ENCODE results near the gene LRIG1.

The LRIG1 gene

DNA sequence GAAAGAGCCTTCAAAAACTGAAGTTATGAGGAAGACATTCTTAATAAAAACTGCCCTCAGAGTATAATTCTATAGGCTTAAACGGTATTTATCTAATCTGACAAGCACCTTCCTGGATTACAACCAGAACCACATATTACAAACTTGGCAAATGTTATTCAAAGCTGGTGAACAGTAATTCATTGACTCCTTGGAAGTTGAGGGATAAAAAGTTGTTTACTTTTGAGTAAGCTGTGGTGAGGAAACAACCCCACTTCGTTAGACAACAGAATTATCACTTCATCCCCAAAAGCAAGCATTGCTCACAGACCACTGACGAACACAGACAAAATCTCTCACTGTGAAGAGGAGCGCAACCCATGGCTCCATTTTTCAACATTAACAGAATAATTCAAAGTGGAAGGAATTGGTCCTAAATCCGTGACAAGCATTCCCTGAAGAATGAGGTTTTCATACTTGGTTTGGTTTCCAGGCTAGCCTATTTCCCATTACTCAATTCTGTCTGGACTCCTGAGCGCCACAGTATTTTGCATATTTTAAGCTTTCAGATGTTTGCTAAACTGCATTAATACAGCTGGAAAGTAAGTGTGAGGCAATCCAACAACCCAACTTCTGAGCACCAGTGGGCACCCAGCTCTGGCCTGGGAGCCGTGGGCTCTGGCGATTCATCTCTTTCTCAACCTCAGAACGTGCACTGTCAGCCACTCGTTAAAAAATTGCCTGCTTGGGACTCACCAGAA lies 32.7 kb downstream of the LRIG1 start:
- peak; percentile 82 for DNase-seq (ENCODE audit: low read depth)

DNA sequence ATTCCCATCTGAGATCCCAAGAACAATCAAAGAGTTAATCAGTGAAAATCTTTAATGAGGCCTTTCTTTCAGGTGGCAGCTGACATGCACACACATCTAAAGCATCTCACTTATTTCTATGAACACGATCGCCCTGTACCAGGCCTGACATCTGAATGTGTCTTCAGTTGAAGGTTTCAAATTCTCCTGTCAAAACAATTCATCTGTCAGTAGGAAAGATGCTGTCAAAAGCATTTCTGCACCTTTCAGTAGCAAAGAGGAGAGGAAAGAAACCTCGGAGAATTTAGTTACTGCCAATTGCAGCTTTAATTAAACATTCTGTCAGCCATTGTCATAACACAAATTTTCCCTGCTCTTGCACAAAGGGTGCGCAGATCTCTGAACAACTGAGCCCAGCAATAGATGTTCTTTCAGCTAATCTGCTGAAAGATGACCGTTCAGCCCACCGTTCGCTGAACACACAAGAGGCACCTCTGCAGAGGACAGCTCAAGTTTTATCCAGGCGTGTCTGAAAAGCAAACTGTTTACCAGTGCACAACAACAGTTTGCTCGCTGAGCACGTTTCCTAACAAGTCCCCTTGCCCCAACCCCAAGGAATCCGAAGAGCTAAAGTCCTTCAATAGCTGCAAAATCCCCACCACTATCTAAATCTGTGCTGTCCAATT lies 34.1 kb downstream of the LRIG1 start:
- DNase-seq (ENCODE audit: low read depth) = no peak

DNA sequence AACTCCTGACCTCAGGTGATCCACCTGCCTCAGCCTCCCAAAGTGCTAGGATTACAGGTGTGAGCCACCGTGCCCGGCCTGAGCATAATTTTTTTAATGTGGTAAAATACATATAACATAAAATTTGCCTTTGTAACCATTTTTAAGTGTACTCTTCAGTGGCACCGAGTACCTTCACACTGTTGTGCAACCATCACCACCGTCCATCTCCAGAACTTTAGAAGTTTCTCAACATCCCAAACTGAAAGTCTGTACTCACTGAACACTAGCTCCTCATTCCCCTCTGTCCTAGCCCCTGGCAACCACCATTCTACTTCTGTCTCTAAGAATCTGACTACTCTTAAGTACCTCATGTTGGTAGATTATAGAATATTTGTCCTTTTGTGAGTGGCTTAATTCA lies 35.2 kb downstream of the LRIG1 start:
- no peak for DNase-seq (ENCODE audit: low read depth)

GRCh38 chr3:66465034-66465433 lies 35.8 kb downstream of the LRIG1 start:
- DNase-seq (ENCODE audit: low read depth) = no peak

DNA sequence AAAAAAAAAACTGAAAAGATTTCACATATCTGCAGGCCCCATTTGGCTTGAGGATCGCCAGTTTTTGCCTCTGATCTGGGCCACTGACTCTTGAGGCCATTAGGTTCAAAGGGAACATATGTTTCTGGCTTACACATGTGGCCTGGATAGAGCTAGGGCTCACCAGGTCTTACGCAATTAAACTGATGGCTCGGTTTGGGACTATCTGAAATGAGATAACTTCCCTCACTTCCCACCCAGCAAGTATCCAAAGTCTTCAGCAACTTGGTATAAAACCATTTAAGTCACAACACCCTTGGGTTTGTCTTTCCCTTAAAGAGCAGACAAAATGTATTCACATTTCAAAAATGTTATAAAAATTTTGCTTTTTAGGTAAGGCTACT lies 36.3 kb downstream of the LRIG1 start:
- DNase-seq (ENCODE audit: low read depth) = peak; percentile 32

DNA sequence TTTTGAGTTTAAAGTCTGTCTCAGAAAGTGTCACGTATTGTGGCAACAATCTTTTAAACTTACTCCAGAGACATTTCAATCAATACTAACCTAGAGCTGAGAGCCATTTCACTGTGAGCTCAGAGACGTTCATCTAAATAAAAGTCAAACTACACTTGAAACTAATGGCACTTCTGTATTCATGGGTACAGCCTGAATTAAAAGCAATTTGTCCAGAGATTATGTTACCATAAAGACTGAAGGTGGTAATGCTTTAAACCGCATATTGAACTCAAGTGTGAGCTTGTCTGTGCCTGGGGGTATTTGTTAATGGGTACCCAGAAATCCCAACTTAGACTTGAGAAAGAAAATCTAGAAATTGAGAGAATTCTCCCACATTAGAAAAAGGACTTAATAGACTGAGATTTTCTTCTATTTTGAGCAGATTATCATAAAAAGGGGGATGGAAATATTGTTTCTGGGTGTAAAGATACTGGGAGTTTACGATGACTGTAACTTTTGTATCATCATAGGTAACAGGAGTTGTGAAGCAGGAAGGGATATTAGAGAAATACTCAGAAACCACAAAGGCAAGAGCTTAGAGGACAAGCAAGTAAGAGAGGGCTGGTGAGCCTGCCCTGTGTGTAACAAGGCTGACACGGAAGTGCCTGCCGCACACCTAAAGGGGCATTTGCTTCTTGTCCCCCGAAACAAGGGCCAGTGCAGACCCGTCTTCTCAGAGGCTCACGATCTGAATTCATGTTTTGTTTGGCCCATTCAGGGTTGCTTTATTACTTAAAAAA lies 36.9 kb downstream of the LRIG1 start:
- no peak for DNase-seq (ENCODE audit: low read depth)

- no peak for DNase-seq (ENCODE audit: low read depth)
These were observed 37.7 kb downstream of the LRIG1 start for GRCh38 chr3:66463054-66463631.

- DNase-seq (ENCODE audit: low read depth) = no peak
These were observed 43.6 kb downstream of the LRIG1 start for GRCh38 chr3:66457252-66457651.

GRCh38 chr3:66456711-66457173 lies 44.1 kb downstream of the LRIG1 start:
- DNase-seq (ENCODE audit: low read depth) = no peak

DNA sequence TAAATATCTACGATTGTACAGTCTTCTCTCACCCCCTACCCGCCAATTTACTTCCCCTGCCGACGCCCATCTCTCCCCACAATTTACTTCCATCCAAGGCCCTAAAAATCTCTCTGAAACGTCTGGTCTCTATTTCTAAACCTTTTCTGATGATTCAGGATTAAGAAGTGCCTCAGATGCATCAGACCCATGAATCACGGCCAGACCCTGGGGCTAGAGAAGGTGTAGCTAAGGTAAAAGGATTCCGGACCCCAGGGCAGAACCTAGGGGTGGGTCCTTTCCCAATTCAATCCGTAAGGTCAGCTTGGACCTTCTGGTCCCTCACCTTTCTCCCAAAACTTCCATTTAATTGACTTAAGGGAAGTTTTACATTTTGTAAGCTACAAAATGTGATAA lies 46.4 kb downstream of the LRIG1 start:
- no peak for DNase-seq (ENCODE audit: low read depth)

DNA sequence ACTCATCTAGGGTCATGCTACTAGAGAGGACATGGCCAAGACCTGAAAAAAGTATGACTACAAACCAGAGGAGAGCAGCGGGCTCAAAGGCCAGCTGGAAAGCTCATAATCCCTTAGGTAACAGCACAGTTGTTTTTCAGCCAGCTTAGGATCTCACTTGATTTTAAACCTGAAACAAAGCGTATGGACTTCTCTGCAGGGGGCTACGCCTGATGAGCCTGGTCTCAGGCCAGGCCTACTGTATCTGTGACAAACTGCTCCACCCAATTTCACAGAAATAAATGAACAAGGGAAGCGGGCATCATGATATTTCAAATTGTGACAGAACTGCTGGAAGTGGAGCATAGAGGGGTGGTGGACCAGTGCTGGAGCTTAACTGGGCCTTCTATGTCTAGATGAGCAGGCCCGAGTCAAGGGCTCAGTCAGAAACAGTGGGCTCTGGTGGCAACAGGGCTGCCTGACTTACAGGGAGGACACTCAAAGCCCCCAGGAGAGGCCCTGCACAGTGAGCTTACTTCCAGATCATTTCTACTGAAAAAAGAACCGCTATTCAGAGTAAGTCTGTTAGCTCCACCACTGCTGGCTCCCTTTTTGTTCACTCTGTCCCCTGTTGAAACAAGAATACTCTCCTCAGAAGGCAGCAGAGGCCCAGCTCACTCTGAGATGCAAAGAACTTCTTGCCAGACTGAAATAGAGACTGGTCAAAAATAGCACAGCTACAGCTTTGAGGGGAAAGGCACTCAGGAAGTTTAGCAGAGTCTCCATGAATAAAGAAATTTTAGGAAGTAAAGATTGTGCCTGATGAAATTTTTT lies 47.0 kb downstream of the LRIG1 start:
- no peak for DNase-seq (ENCODE audit: low read depth)

DNA sequence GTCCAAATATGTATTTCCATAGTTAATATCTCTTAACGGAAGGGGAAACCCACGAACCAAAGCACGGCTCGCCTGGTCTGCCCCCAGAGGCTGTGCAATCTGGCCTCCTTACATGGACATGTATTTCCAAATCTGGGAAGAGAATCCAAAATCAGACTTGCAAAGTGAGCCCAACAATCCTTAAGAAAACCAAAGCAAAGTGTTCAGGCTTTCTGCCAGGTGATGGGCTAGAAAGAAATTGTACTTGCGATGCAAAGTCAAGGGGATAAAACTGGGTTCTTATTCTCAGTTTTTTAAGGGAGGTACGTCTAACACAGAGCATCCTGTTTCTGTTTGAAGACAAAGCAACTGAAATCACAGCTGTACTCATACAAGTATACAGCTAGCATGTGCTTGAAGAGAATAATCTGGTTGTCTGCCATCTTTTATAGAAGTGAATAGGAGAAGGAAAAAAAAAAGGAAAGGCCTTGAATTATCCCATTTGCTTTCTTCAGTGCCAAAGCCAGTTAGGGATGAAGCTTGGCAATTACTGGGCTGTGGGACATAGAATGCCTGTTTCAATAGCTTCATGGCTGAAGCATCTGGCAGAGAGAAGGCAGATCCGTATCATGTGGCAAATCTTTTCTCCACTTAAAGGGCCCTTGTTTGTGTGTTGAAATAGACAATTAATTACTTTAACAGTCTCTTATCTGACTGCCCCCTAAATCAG lies 48.4 kb downstream of the LRIG1 start:
- DNase-seq (ENCODE audit: low read depth) = no peak

DNA sequence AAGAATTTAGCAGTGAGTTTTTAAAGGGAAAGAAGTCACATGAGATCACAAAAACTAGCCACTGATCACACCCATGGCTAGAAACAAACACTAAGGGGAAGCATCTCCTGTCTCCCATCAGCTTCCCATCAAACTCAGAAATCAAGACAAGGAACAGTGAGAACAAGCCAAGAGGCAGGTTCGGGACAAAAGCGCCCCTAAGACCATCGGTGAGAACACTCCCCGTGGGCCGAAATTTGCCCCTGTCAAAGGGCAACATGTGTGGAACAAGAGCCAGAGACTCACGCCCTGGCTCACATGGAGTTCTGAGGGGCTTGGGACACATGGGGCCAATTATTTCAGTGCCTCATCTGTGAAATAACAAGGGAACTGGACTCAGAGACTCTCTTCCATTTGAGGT lies 49.1 kb downstream of the LRIG1 start:
- no peak for DNase-seq (ENCODE audit: low read depth)

DNA sequence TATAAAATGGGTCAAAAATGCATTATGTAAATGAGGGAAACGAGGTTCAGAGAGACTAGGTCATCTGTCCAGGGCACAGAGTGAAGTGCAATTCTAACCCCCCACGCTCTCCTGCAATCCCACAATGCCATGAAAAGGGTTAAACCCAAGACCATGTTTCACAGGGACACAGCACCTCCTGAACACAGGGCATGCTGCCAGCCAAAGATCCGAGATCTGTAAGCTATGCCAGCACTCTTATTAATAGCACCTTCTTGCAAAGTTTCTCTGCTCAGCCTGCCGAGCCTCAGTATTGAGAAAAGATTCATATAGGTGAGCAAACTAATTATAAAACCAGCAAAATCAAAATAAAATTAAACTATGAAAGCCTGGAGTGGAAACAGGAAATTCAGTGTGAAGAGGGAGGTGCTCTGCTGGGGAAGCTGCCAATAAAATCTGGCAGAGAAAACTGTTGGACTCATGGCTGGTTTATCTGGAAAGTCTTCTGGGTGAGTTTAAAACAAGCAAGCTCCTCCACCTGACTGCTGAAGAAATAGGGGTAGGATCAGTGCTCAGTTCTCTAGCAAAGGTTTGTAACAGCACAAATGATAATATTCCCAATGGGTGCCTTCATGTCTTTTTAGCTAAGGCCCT lies 50.3 kb downstream of the LRIG1 start:
- peak; percentile 51 for DNase-seq (ENCODE audit: low read depth)

- DNase-seq (ENCODE audit: low read depth) = no peak
These were observed 51.3 kb downstream of the LRIG1 start for GRCh38 chr3:66449411-66449974.

DNA sequence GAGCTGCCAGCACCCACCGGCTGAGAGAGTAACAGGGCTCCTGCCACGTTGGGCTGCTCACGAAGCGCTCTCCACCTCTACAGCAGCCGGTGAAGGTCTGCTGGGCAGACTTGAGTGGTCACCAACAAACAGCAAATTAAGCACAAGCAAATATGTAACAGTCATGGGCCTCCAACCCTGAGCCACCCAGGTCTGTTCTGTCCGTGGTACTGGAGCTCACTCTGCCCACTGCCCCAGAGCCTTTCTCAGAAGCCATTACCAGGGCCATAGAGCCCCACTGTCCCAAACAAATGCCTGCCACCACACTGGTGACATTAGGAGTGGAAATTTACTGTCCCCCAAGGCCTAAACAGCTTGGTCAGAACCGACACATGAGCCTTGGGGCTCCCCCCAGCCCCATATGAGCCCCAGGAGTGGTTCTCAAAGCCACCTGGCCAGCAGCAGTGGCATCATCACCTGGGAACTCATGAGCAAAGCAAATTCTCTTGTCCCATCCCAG lies 56.6 kb downstream of the LRIG1 start:
- no peak for DNase-seq (ENCODE audit: low read depth)

GRCh38 chr3:66443118-66443803 lies 57.6 kb downstream of the LRIG1 start:
- DNase-seq (ENCODE audit: low read depth) = no peak

- DNase-seq (ENCODE audit: low read depth) = peak; percentile 68
These were observed 58.3 kb downstream of the LRIG1 start for GRCh38 chr3:66442254-66443117.

Data from amniotic epithelial cell (primary cell).